ENCODE data around the gene MPST.

The MPST gene

GRCh38 chr22:36991206-36991605 lies 28.3 kb upstream of the MPST start:
- Mint-ChIP-seq H3K27ac (no peak overlapping the region), H3K36me3 (no peaks in the 10 kb centered on the region), H3K4me3 (no peak overlapping the region), H3K9me3 (no peaks in the 10 kb centered on the region), H3K27me3 (peaks cover 60% of the 10 kb centered on the region), H3K4me1 (no peaks in the 10 kb centered on the region)
- ATAC-seq, result no peak

GRCh38 chr22:36997746-36998145 lies 21.8 kb upstream of the MPST start:
- no peaks in the 10 kb centered on the region for H3K9me3 Mint-ChIP-seq
- H3K27me3 Mint-ChIP-seq, result peaks cover 36% of the 10 kb centered on the region
- no peaks in the 10 kb centered on the region for H3K36me3 Mint-ChIP-seq
- no peak for ATAC-seq
- no peak overlapping the region for H3K27ac Mint-ChIP-seq
- H3K4me3 Mint-ChIP-seq, result no peak overlapping the region
- H3K4me1 Mint-ChIP-seq, result no peaks in the 10 kb centered on the region

DNA sequence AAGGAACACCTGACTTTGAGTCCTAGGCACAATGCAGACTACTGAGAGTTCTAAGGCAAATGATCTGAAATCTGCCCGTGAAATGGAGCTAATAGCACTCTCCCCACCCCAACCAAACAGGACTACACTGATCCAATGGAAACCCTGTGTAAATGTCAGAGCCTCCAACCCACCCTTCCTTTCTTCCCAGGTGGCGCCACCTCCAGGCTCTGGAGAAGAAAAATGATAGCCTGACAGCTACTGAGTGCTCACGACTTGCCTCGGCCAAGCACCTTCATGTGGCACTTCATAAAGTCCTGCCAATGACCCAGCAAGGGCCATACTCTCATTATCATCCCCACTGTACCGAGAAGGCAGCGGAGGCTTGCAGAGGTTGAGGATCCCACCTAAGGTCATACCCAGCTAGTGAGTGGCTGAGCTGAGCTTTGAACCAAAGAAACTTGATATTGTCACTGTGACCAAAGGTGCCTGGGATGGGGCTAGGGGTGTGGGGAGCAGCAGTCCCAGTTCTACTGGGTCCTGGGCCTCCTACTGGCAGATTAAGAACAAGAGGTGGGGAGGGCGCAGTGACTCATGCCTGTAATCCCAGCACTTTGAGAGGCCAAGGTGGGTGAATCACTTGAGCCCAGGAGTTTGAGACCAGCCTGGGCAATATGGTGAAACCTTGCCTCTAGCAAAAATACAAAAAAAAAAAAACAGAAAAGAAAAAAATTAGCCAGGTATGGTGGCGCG lies 20.8 kb upstream of the MPST start:
- no peaks in the 10 kb centered on the region for H3K4me1 Mint-ChIP-seq
- no peaks in the 10 kb centered on the region for H3K9me3 Mint-ChIP-seq
- H3K4me3 Mint-ChIP-seq, result no peak overlapping the region
- ATAC-seq, result no peak
- no peaks in the 10 kb centered on the region for H3K36me3 Mint-ChIP-seq
- peaks cover 40% of the 10 kb centered on the region for H3K27me3 Mint-ChIP-seq
- no peak overlapping the region for H3K27ac Mint-ChIP-seq

- Mint-ChIP-seq H3K4me3 (no peak overlapping the region), H3K27me3 (peaks cover 42% of the 10 kb centered on the region), H3K4me1 (no peaks in the 10 kb centered on the region), H3K36me3 (no peaks in the 10 kb centered on the region), H3K27ac (no peak overlapping the region), H3K9me3 (no peaks in the 10 kb centered on the region)
- ATAC-seq, result no peak
These were observed 20.1 kb upstream of the MPST start for GRCh38 chr22:36999463-36999862.

GRCh38 chr22:37000676-37001534 lies 18.6 kb upstream of the MPST start:
- no peak for ATAC-seq
- H3K27ac Mint-ChIP-seq, result no peak overlapping the region
- H3K36me3 Mint-ChIP-seq, result no peaks in the 10 kb centered on the region
- peaks cover 40% of the 10 kb centered on the region for H3K27me3 Mint-ChIP-seq
- no peaks in the 10 kb centered on the region for H3K4me1 Mint-ChIP-seq
- no peak overlapping the region for H3K4me3 Mint-ChIP-seq
- no peaks in the 10 kb centered on the region for H3K9me3 Mint-ChIP-seq

GRCh38 chr22:37001826-37002225 lies 17.7 kb upstream of the MPST start:
- Mint-ChIP-seq H3K27me3 (peaks cover 50% of the 10 kb centered on the region), H3K9me3 (no peaks in the 10 kb centered on the region), H3K4me3 (no peak overlapping the region), H3K4me1 (no peaks in the 10 kb centered on the region), H3K36me3 (no peaks in the 10 kb centered on the region), H3K27ac (no peak overlapping the region)
- no peak for ATAC-seq

DNA sequence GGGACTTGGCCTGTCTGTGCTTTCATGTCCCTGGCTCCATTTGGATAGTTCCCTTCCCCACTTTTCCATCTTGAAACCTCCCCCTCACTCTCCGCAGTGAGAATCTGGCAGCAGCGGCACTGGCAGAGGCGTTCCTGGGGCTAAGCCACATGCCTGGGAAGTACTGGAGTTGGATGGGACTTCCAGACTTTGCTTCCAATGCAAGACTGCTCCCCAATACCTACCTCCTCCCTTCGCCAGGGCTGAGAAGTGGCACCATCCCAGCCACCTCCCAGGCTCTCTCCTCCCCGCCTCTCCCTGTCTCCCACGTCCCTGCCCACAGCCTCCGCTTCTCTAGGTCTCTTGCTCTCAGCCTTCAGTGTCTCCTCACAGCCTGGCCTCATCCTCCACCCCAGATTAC lies 16.9 kb upstream of the MPST start:
- Mint-ChIP-seq H3K27me3 (peaks cover 58% of the 10 kb centered on the region), H3K4me1 (no peaks in the 10 kb centered on the region), H3K9me3 (no peaks in the 10 kb centered on the region), H3K4me3 (no peak overlapping the region), H3K27ac (no peak overlapping the region), H3K36me3 (no peaks in the 10 kb centered on the region)
- no peak for ATAC-seq

DNA sequence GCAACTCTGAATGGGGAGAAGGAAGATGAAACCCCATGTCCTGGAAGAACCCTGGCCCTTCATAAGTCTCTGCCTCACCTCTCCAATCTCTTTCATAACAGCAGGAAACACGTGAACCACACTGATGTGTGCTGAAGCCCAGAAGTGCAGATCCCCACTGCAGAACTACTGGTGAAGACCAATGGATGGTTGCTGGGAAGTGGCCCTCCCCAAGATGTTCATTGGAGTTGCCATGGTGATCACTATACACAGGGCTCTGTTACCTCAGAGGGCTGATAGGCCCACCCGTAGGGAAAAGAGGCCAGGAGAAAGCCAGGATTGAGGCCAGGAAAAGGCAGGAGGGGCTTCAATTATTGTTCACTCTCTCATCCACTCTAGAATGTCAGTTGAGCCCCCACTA lies 11.9 kb upstream of the MPST start:
- ATAC-seq, result no peak
- no peaks in the 10 kb centered on the region for H3K4me1 Mint-ChIP-seq

GRCh38 chr22:37008365-37008764 lies 11.2 kb upstream of the MPST start:
- Mint-ChIP-seq H3K4me3 (no peak overlapping the region), H3K27me3 (peaks cover 51% of the 10 kb centered on the region), H3K36me3 (no peaks in the 10 kb centered on the region), H3K9me3 (no peaks in the 10 kb centered on the region), H3K27ac (no peak overlapping the region), H3K4me1 (no peaks in the 10 kb centered on the region)
- no peak for ATAC-seq

More for the DNA sequence above, 11.9 kb upstream of the MPST start:
- Mint-ChIP-seq H3K36me3 (no peaks in the 10 kb centered on the region), H3K4me3 (no peak overlapping the region), H3K27ac (no peak overlapping the region), H3K27me3 (peaks cover 58% of the 10 kb centered on the region), H3K9me3 (no peaks in the 10 kb centered on the region)

DNA sequence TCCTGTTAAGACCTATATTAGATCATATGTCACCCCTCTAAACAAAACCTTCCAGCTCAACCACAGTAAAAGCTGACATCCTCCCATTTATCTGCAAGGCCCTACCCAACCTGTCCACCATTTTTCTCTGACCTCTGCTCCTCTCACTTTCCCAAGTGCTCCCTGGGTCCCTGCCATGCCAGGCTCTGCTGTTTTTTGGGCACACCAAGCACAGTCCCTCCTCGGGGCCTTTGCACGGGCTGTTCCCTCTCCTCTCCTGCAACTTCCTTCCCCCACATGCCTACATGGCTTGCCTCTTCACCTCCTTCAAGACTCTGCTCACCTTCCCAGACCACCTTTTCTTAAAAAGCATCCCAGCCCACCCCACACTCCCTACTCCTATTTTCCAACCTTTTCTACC lies 10.1 kb upstream of the MPST start:
- H3K9me3 Mint-ChIP-seq, result no peaks in the 10 kb centered on the region
- peaks cover 40% of the 10 kb centered on the region for H3K27me3 Mint-ChIP-seq
- ATAC-seq, result no peak
- no peaks in the 10 kb centered on the region for H3K4me1 Mint-ChIP-seq
- H3K4me3 Mint-ChIP-seq, result no peak overlapping the region
- H3K27ac Mint-ChIP-seq, result no peak overlapping the region
- H3K36me3 Mint-ChIP-seq, result no peaks in the 10 kb centered on the region

- no peaks in the 10 kb centered on the region for H3K9me3 Mint-ChIP-seq
- H3K4me1 Mint-ChIP-seq, result no peaks in the 10 kb centered on the region
- H3K27me3 Mint-ChIP-seq, result peaks cover 36% of the 10 kb centered on the region
- no peaks in the 10 kb centered on the region for H3K36me3 Mint-ChIP-seq
- H3K27ac Mint-ChIP-seq, result no peak overlapping the region
- ATAC-seq, result no peak
- no peak overlapping the region for H3K4me3 Mint-ChIP-seq
These were observed 9.4 kb upstream of the MPST start for GRCh38 chr22:37010174-37010573.

DNA sequence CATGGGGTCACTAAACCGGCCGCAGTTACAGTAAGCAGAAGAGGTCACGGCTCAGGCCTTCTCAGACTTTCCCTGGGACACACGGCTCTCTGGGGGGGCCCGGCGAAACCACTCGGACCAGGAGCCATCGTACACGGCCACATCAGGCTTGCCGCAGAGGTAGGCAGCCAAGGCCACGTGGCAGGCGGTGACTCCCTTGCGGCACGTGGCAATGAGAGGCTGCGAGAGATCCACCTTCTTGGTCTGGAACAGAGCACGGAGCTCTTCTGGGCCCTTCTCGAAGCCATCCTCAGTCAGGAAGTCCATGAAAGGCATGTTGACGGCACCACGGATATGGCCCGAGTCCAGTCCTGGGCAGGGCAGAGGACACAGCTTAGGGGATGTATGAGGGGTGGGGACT lies 8.6 kb upstream of the MPST start:
- no peak overlapping the region for H3K4me3 Mint-ChIP-seq
- H3K9me3 Mint-ChIP-seq, result no peaks in the 10 kb centered on the region
- no peak overlapping the region for H3K27ac Mint-ChIP-seq
- ATAC-seq, result no peak
- H3K36me3 Mint-ChIP-seq, result no peaks in the 10 kb centered on the region
- peaks cover 28% of the 10 kb centered on the region for H3K27me3 Mint-ChIP-seq
- H3K4me1 Mint-ChIP-seq, result no peaks in the 10 kb centered on the region

GRCh38 chr22:37011472-37011871 lies 8.1 kb upstream of the MPST start:
- no peaks in the 10 kb centered on the region for H3K4me1 Mint-ChIP-seq
- no peak overlapping the region for H3K4me3 Mint-ChIP-seq
- H3K36me3 Mint-ChIP-seq, result no peaks in the 10 kb centered on the region
- H3K9me3 Mint-ChIP-seq, result no peaks in the 10 kb centered on the region
- peaks cover 23% of the 10 kb centered on the region for H3K27me3 Mint-ChIP-seq
- no peak for ATAC-seq
- no peak overlapping the region for H3K27ac Mint-ChIP-seq

- H3K4me3 Mint-ChIP-seq, result no peak overlapping the region
- no peak for ATAC-seq
- H3K9me3 Mint-ChIP-seq, result no peaks in the 10 kb centered on the region
- H3K27ac Mint-ChIP-seq, result no peak overlapping the region
- H3K36me3 Mint-ChIP-seq, result no peaks in the 10 kb centered on the region
- H3K27me3 Mint-ChIP-seq, result peaks cover 14% of the 10 kb centered on the region
- no peaks in the 10 kb centered on the region for H3K4me1 Mint-ChIP-seq
These were observed 7.2 kb upstream of the MPST start for GRCh38 chr22:37012262-37012904.

DNA sequence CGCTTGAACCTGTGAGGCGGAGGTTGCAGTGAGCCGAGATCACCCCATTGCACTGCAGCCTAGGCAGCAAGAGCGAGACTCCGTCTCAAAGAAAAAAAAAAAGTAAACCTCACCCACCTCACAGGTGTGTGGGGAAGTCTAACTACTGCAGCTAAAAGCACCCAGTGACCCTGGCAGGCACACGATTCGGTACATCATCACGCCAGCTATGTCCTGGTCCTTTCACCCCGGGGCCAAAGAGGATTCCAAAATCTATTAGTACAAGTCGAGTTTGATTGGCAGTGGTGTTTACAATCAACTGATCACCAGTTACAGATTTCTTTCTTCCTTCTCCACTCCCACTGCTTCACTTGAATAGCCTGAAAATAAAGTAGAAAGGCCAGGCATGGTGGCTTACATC lies 6.6 kb upstream of the MPST start:
- ATAC-seq, result no peak
- Mint-ChIP-seq H3K27me3 (peaks cover 10% of the 10 kb centered on the region), H3K9me3 (no peaks in the 10 kb centered on the region), H3K4me3 (no peak overlapping the region), H3K4me1 (no peaks in the 10 kb centered on the region), H3K27ac (no peak overlapping the region), H3K36me3 (no peaks in the 10 kb centered on the region)

GRCh38 chr22:37014415-37014806 lies 5.1 kb upstream of the MPST start:
- H3K9me3 Mint-ChIP-seq, result no peaks in the 10 kb centered on the region
- H3K36me3 Mint-ChIP-seq, result no peaks in the 10 kb centered on the region
- H3K4me3 Mint-ChIP-seq, result no peak overlapping the region
- H3K27ac Mint-ChIP-seq, result no peak overlapping the region
- no peak for ATAC-seq
- H3K4me1 Mint-ChIP-seq, result peaks cover 7% of the 10 kb centered on the region
- peaks cover 8% of the 10 kb centered on the region for H3K27me3 Mint-ChIP-seq

Measured in stimulated activated memory B cell treated with anti-CD40 and anti-IgM and Interleukin-4, amounts not matched to agents 10 μg/mL and 1 μg/mL and 100 μg/mL, for 72 hours (primary cell).